ENCODE results near the gene NTN1.
"Not testable (repeated sequence)": the region's sequence is repeated elsewhere in the genome, so short reads cannot be mapped to it uniquely, and the experiment has no call there.

GRCh38 chr17:8984225-8984624 is 37.1 kb upstream of the NTN1 start:
- TF ChIP-seq POLR2AphosphoS5 (IDR thresholded peaks at IDR 0.05; ENCODE audit: low read depth, low read length); POLR2A (IDR thresholded peaks at IDR 0.05; ENCODE audit: low read depth, low read length); SPI1 (IDR thresholded peaks at IDR 0.05; ENCODE audit: low read depth, low read length); PAX5 (IDR thresholded peaks at IDR 0.05; ENCODE audit: insufficient read depth, low read length, severe bottlenecking); TAF1 (IDR thresholded peaks at IDR 0.05; ENCODE audit: low read depth, low read length): not testable (repeated sequence)
